GM18502 (cell line): Measurements from ENCODE around the gene PPP3CA.
"Not testable (repeated sequence)": the region's sequence is repeated elsewhere in the genome, so short reads cannot be mapped to it uniquely, and the experiment has no call there.

Experiments
- ATAC-seq: cut with Tn5 transposase; IDR thresholded peaks from one replicate; pipeline ENCODE4 v1.9.1; 2021; ENCODE audit warnings: mild to moderate bottlenecking; ENCODE audit not compliant: unreplicated experiment, poor library complexity

Gene PPP3CA

DNA sequence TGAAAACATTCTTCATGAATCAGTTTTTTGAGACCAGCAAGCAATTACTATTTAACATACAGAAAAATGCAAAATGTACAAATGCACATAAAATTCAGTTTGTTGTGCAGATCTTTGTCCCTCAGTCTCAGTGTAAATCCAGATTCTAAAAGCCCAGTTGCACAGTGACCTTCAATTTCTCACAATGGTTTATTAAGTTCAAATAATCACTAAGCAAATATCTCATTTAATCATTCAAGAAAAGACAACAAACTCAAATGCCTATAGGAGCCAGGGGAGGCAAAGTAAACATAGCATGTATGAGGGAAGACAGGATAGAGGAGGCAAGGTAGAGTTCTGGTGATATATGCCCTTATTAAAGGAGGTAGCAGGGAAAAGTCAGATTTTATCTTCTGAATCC is 82.8 kb downstream of the PPP3CA start:
- ATAC-seq, result no peak

DNA sequence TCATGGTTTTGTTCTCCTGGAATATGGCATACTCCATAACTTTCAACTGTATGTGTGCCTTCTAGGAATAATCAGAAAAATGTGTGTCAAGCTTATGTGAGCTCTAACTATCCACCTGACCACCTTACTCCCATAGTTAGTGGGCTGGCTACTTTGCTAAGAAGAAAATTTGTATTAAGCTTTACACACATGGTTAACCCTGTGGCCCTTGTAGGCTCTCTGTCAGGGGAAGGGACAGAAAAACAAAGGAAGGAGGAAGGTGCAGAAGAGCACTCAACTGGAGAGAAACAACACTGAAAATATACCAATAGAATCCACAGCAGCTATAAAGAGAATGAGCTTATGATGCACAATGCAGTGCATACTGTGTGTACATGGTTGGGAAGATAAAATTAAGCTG is 84.6 kb downstream of the PPP3CA start:
- no peak for ATAC-seq

DNA sequence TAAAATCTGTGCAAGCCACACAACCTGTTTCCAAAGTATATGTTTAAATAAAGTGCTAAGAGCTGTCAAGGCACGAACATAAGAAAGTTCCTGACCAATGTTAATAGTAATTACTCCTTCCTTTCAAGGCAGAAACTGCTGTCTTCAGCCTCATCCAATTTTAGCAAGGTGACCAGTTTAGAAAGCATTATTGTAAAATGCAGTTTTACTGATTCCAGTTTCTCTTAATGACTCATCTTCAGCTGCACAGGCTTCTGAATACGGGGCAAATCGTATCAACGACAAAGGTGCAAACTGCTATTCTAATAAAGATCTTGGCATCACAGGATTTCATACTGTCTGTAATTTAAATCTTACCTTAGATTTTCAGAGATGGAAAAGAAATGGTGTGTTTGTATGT is 87.5 kb downstream of the PPP3CA start:
- ATAC-seq, result peak; percentile 96

DNA sequence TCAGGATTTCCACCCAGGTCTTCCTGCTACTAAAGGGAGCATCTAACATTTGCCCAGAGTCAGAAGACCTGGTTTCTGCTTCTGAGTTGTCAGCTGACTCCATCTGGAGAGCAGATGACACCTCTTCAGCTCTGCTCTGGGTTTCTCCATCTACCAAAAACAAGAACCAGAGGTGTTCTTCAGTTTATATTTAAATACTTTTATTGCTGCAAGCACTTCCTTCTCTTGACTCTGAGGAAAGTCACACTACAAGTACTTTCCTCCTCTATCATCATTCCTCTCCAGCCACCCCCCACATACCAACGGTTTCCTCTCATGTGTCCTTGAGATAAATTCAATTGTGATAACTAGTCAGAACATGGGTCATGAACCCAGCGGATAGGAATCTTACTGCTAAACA is 88.4 kb downstream of the PPP3CA start:
- no peak for ATAC-seq

DNA sequence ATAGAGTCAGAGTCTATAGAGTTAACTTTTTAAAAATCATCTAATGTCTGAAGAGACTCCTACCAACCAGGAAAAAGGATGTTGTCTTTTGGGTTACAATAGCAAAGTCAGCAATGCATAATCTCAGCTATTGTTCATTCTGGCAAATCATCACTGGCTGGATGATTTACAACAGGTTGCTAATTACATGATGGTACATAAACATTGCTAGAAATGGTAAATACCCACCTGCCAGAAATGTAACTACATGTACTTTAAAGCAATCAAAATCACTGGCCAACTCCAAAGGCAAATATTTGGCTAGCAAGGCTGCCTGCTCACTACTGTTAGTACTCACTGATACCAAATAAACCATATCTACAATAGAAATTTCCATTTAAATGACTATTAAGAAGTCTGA is 91.1 kb downstream of the PPP3CA start:
- no peak for ATAC-seq

DNA sequence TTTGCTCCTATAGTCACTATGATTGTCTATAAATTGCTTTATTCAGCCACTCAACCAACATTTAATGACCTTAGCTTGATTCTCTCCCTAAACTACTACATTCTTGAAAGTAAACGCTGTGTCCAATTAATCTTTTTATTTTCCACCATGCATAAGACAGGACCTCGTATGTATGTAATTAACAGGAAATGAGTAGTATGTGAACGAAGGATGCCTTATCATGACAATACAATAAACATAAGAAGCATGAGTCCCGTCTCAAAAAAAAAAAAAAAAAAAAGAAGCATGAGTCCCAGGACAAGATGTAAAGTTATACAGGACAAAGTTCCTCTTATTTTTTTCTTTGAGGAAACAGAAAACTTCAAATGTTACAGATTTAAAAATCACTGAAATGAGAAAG is 92.5 kb downstream of the PPP3CA start:
- ATAC-seq, result no peak

DNA sequence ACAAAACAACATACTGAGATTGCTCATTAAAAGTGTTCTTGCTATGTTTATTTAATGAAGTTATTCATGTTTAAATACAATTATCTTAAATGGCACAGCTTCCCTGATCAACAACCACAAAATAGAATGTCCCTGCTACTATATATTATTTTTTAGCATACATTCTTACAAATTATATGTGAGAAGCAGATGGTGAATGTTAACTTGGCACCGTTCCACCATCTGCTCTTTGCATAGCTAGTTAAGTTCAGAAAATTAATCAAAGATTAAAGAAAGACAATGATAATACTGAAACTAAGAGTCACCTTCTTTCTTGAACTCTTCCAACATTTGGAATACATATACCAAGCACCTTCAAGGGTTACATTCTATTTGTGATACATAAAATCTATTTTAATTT is 94.2 kb downstream of the PPP3CA start:
- ATAC-seq, result no peak

DNA sequence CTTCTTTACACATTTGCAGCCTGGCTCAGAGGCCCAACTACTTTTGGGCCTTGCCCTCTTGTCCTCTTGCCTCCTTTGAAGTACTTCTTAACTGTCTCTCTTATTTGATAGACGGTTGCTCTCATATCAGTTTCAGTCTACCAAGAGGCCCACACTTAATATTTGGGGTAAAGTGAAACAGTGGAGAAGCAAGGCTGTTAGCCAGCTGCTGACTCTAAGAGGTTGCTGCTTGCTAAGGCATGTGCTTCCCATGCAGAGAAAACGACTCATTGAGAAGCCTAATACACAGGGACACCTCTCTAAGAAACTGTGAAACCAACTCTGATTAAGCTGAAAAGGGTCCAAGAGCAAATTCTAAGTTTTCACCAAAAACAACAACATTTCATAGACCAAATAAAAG is 94.6 kb downstream of the PPP3CA start:
- no peak for ATAC-seq

DNA sequence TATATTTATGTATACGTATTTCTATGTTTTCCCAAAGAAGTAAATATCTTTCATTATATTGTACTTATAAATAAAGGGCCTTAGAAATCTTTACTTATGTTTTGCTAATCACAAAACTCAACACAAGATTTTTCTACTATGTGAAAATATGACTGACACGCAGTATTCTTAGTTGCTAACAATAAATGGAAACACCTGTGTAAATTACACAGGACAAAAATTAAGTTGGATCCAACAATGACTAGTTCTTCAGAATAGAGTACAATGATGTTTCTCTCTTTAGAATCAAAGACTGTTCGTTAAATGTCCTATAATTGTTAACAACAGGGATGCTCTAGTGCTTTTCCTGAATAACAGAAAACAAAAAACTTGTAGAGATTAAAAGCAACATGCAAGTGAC is 96.1 kb downstream of the PPP3CA start:
- no peak for ATAC-seq

DNA sequence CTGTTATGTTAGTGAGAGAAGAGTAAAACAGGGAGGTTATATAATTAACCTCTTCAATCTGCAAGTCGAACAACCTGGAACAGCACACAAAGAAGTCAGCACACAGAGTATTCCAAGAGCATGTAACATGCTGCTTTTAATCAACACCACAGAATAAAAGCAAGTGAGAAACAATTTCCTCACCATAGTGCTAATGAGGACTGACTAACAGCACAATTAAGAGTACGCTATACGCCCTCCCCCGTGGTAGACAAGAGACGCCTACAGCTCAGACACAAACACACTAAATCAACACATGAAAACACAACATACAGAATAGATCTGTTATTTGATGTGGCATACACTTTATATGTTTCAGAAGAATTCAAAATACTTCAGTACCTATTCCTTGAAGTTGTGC is 103.0 kb downstream of the PPP3CA start:
- ATAC-seq, result no peak

DNA sequence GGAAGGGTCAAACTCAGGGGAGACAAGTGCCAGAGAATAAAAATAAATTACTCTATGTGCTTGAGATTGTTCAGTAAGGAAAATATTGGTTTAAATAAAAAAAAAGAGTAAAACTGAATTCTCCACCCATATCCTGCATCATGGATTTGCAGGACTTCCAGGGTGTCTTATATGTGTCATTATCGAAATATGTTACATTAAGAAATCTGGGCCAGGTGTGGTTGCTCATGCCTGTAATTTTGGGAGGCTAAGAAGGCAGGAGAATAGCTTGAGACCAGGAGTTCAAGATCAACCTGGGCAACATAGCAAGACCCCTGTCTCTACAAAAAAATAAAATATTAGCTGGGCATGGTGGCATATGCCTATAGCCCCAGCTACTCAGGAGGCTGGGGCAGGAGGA is 104.9 kb downstream of the PPP3CA start:
- ATAC-seq, result no peak

DNA sequence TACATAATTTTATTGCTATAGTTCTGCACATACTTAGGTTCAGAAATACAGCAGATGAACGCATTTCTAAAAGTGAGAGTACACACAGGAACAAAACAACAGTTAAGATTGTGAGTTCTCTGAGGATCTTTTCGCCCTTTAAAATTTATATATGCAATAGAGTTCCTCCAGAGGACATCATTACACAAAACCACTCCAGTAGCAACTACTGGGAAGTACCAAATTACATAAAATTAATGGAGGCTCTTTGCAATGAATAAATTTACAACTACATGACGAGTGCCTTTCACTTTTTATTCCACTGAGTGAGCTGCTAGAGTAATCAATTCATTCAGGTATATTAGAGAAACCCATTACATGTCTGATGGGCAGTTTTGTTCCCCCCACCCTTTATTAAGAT is 107.2 kb downstream of the PPP3CA start:
- ATAC-seq, result no peak

DNA sequence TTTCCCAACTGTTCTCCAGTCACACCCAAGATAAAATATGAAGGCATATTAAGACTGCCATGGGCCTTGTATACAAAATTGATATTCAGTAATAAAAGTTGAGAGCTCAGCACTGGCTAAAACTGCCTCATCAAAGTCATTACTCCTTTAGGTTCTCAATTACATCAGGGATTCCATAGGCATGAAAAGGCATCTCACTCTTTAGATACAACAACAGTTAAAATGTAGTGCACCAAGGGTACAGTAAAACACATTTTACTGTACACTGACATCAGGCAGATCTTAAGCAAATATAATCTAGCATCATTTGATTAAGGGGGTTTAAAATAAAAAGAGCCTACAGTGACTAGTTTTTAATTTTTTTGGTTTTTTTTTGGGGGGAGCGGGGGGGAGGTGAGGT is 107.7 kb downstream of the PPP3CA start:
- no peak for ATAC-seq

DNA sequence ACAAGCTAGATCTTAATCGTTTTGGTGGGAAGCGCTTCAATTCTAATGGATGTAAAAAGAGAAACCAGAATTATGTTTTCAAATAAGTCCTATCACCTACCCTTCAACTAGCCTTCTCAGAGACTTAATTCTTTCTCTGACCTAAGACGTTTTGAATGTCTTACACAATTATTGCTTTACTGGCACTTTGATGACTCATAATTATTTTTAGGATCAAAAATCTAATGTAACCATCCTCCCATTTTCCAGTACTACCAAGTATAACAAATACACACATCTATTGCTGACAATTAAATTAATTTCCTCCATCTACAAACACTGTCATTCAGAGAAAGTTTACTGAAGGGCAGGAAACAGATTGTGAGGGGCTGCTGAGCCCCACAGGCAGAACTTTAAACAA is 108.6 kb downstream of the PPP3CA start:
- ATAC-seq, result no peak

DNA sequence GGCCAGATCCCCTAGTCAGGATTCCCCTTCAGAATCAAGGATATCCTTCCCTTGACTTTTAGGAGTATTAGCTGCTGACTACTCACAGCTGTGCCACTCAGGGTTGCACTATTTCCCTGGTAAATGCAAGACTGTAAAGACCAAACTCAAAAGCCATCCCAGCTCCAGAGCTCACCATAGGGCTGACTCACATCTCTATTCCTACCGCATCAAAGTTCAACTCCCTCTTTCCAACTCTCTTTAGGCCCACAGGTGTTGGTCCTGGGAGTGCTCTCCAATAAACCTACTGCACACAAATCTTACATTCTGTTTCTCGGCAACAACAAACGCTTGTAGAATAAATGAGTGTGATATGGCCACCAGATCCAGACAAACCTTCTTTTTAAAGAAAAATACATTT is 109.6 kb downstream of the PPP3CA start:
- no peak for ATAC-seq

DNA sequence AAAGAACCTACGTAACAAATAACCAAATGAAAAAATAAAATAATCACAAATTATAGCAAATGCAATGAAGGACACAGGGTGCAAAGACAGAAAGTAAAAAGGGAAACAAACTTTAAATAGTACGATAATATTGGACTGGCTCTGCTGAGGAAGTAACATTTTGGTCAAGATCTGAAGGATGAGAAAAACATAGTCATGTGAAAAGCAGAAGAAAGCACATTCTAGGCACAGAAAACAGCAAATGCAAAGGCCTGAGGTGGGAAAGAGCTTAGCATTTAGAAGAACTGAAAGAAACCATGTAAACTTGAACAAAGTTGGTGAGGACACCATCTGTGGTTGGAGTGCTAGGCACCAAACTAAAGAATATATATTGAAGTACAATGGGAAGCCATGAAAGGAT is 111.2 kb downstream of the PPP3CA start:
- ATAC-seq, result no peak

DNA sequence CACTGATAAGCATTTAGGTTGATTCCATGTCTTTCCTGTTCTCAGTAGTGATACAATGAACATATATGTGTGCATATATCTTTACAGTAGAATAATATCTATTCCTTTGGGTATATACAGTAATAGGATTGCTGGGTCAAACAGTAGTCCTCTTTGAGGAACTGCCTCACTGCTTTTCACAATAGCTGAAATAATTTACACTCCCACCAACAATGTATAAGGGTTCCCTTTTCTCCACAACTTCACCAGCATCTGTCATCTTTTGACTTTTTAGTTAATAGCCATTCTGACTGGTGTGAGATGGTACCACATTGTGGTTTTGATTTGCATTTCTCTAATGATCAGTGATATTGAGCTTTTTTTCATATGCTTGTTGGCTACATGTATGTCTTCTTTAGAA is 113.2 kb downstream of the PPP3CA start:
- ATAC-seq, result not testable (repeated sequence)

DNA sequence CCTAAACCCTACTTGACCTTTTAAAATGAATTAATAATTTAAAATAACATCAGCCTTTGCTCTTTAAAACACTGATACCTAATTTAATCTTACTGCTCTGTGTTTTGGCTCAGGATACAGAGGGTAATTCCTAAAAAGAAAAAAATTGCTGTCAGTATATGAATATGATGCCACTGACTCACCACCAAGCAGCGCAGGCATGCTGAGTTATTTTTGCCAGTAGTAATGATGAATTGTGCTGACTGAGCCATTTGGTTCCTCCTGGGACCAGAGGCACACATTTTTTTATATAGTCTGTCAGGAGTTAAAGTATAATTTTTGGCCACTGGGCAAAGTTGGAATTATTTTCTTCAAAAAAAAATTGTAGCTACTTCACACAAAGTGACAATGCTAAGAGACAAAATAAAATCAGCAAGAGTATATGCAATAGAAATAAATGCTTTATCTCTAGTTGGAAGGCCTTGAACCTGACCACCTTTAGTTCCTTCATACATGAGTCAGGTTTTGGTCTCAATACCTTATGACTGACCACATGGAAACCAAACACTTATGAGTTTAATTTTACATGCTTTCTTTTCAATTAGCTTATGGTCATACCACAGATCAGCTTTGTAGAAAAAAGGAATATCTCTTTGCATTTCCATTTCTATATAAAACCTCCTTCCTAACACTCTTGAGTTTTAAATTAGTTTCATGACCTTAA is 115.1 kb downstream of the PPP3CA start:
- peak; percentile 58 for ATAC-seq

DNA sequence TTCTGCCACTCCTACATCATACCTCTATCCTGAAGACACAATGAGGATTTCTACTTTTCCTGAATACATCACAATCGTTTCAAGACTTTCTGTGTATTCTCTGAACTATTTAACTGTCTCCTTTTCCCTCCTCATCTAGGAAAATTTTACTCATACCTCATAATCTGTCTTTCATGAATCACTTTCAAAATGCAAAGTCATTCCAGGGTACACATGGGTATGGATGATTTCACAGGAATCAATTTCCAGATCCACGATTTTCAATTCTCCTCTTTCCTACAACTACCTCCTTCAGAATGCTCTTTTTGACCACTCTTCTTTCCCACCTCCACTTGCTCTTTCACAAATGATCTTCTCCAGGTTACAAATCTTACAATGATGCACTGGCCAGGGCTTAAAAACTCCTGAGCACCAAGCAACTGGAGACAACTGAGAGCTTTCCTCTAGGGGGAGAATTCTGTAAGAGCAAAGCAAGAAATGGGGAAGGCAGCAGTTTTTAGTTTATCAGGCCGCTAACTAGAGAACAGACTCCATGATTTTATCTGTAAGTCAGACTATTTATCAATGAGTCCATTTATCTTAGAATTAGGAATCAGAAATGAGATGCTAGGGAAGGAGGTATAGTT is 116.4 kb downstream of the PPP3CA start:
- ATAC-seq, result no peak

DNA sequence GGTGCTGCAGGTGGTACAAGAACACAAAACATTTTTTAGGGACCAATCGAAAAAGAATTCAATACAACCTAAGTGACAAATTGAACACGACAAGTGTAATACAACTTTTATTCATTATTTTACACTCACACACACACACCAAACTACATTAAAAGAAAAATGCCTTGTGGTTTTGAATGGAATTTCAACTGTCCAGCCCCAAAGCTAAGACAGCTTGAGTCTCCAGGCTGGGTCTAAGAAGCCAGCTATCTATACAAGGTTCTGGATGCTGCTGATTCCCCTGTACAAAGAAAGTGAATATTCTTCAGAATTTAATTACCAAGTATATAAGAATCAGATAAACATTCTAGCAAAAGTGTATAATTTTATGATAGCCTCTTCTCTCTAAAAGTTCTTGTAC is 118.2 kb downstream of the PPP3CA start:
- ATAC-seq, result no peak

DNA sequence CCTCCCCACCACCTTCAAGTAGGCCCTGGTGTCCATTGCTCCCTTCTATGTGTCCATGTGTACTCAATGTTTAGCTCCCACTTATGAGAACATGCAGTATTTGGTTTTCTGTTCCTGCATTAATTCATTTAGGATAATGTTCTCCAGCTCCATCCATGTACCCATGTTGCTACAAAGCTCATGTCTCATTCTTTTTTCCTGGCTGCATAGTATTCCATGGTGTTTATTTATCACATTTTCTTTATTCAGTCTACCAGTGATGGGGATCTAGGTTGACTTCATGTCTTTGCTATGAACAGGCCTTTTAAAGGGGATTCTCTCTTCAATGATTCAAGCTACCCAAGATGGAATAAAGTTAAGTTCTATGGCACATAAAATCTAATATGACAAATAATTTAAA is 119.6 kb downstream of the PPP3CA start:
- no peak for ATAC-seq
